Adrenal gland (tissue), 12 donors: ENCODE data around the gene GRK6. TPM values are rescaled to one million over a fixed set of nuclear protein-coding genes. Genes with fewer than 3 reads are reported as not detected.

Source experiments
- DNase-seq, 7 donors: peaks; one replicate each; pipeline ENCODE4 v3.0.0-alpha.2; 2019 to 2020
- H3K27ac ChIP-seq, 5 donors: fragments of 200-600 bp; sonication (generic) in 4 of 5; 1 replicate in 3 of 5; 2 replicates in 2 of 5; pipeline versions ENCODE4 v1.5.1 to v1.8.0; 2016 to 2020; ENCODE audit warnings: mild to moderate bottlenecking in 1 of 5
- H3K27me3 ChIP-seq: fragments of 200-600 bp; 2 replicates; pipeline ENCODE4 v1.8.0; 2021
- H3K36me3 ChIP-seq, 2 donors: fragments of 200-600 bp; replicated peaks in 1 of 2; 1 replicate in 1 of 2; 2 replicates in 1 of 2; pipeline versions ENCODE4 v1.5.1 to v1.8.0; 2018 to 2022
- H3K4me1 ChIP-seq, 2 donors: fragments of 200-600 bp; replicated peaks in 1 of 2; 1 replicate in 1 of 2; 2 replicates in 1 of 2; pipeline versions ENCODE4 v1.5.1 to v1.8.0; 2018 to 2021
- H3K4me3 ChIP-seq, 4 donors: fragments of 200-600 bp; sonication (generic) in 3 of 4; one replicate each; pipeline ENCODE4 v1.5.1; 2016 to 2018
- H3K9me3 ChIP-seq, 3 donors: fragments of 200-600 bp; sonication (generic) in 1 of 3; replicated peaks in 1 of 3; 1 replicate in 2 of 3; 2 replicates in 1 of 3; pipeline versions ENCODE4 v1.5.1 to v1.8.0; 2016 to 2021
- POLR2A ChIP-seq, 2 donors: fragments of 450-650 bp; IDR thresholded peaks; one replicate each; pipeline ENCODE4 v1.6.1; 2017; ENCODE audit warnings: antibody characterized with exemption in 2 of 2, mild to moderate bottlenecking in 2 of 2, moderate library complexity in 1 of 2
- WGBS, 4 donors: extraction: QIAGEN DNeasy Blood & Tissue Kit in 2 of 4; methylation state at CpG; one replicate each; pipeline versions ENCODE4 v1.1.5 to v1.1.7; 2013 to 2017; 5-methylcytosine and 5-hydroxymethylcytosine counted together
- intact Hi-C, 2 donors: fragments of 100-400 bp; cut with DNase I; formaldehyde crosslinking; loops; one replicate each; pipeline versions ENCODE4 v1.14.1 to v1.15.0; 2022 to 2023
- polyA plus RNA-seq, 3 donors: library from polyadenylated mRNA; stranded (reverse); fragments of 200-250 nt in 2 of 3; fragments of 350-450 nt in 1 of 3; fragmentation: Illumina TruSeq in 1 of 3; extraction: RNeasy Lipid Tissue Mini Kit (QIAGEN cat#74804) in 1 of 3; gene quantifications; one replicate each; pipeline ENCODE4 v1.2.3, GENCODE V29; 2013 to 2014
- total RNA-seq, 9 donors: library from RNA; depleted of rRNA in 4 of 9; stranded (reverse); fragments of >200 nt in 4 of 9; fragments of 120-200 nt in 1 of 9; fragmentation: NEBNext Ultra II Directional in 1 of 9; extraction: Animal tissue kit (Norgen Biotek cat#: 25700) in 1 of 9; gene quantifications; one replicate each; pipeline versions ENCODE4 v1.1.0 to v1.2.4, GENCODE V29; 2013 to 2023
- TF ChIP-seq, protein P1 (sequence below), 6 experiments: fragments of 450-650 bp in 4 of 6; fragments of 200-600 bp in 2 of 6; sonication (generic) in 1 of 6; IDR thresholded peaks; 1 replicate in 5 of 6; 2 replicates in 1 of 6; pipeline versions ENCODE4 v1.5.1 to v1.8.0; 2016 to 2021; ENCODE audit warnings: antibody characterized with exemption in 6 of 6, mild to moderate bottlenecking in 2 of 6, moderate library complexity in 1 of 6
- donor health status: healthy with polysubstance abuse.
- donor health status: Bipolar disorder and iron deficiency.
- donor health status: DM: yes; HTN: yes; CAD: no.
- donor health status: DM: no; HTN: no; CAD: no.
- donor health status: DM: no; HTN: no; CAD: no.
- donor health status: DM: yes; HTN: yes; CAD: no.

GRK6 gene
- total and polyA plus RNA-seq, 12 donors: 3.5 to 31.9 (median 21.7) TPM

DNA sequence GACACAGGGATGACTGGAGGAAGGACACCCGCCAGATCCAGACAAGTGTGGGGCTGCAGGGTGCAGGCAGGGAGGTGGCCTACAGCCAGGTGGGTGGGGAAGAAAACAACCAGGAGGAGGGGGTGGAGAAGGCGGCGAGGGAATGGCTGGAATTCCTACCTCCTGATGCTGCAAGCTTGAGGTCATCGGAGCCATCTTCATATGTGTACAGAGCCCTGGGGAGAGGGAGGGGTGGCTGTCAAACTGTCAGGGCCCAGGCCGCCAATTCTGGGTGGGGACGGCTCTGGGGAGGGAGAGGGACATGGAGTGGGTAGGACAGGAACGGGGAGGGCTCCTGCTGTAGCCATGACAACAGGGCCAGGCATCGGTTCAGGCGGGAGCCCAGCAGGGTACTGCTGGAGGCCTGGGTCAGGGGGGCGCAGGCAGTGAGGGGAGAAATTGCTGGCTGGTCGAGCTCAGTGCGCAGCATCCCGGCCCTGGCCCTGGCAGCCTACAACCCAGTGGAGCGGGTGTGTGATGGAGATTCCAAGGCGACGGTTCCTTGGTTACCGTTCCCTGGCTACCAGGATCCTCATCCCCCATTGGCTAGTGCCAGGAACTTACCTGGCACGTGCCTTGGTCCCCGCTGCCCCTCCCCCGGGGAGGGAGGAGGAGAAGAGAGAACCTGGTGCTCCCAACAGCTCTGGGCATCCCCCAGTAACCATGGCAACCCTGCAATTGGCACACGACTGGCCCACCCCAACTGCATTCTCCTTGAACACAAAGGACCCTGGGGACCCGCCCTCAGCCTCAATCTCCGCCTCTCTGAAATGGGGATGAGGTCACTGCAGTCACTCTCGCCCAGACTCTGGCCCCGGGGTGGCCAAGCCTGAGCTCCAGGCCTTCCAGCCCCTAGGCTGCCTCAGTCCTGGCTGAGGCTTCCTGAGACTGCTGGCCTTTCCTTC is 42.5 kb downstream of the GRK6 start:
- peaks cover 10% of the 10 kb centered on the region for H3K27me3 ChIP-seq
- no peak for TF ChIP-seq POLR2A (IDR thresholded peaks at IDR 0.05)
- TF ChIP-seq, protein P1, sequence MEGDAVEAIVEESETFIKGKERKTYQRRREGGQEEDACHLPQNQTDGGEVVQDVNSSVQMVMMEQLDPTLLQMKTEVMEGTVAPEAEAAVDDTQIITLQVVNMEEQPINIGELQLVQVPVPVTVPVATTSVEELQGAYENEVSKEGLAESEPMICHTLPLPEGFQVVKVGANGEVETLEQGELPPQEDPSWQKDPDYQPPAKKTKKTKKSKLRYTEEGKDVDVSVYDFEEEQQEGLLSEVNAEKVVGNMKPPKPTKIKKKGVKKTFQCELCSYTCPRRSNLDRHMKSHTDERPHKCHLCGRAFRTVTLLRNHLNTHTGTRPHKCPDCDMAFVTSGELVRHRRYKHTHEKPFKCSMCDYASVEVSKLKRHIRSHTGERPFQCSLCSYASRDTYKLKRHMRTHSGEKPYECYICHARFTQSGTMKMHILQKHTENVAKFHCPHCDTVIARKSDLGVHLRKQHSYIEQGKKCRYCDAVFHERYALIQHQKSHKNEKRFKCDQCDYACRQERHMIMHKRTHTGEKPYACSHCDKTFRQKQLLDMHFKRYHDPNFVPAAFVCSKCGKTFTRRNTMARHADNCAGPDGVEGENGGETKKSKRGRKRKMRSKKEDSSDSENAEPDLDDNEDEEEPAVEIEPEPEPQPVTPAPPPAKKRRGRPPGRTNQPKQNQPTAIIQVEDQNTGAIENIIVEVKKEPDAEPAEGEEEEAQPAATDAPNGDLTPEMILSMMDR (IDR thresholded peaks at IDR 0.05): no peak
- intact Hi-C loops: no loop called here
- H3K4me3 ChIP-seq: no peak overlapping the region
- no peak for DNase-seq
- H3K9me3 ChIP-seq: no peaks in the 10 kb centered on the region
- H3K36me3 ChIP-seq: peaks cover 0 to 14% of the 10 kb centered on the region in 2 donors
- no peak overlapping the region for H3K27ac ChIP-seq
- 64 to 73% (median 72%) methylated on average over 13 to 25 of the region's 25 CpGs for WGBS, 4 donors
- H3K4me1 ChIP-seq: peaks cover 7 to 12% of the 10 kb centered on the region in 2 donors

DNA sequence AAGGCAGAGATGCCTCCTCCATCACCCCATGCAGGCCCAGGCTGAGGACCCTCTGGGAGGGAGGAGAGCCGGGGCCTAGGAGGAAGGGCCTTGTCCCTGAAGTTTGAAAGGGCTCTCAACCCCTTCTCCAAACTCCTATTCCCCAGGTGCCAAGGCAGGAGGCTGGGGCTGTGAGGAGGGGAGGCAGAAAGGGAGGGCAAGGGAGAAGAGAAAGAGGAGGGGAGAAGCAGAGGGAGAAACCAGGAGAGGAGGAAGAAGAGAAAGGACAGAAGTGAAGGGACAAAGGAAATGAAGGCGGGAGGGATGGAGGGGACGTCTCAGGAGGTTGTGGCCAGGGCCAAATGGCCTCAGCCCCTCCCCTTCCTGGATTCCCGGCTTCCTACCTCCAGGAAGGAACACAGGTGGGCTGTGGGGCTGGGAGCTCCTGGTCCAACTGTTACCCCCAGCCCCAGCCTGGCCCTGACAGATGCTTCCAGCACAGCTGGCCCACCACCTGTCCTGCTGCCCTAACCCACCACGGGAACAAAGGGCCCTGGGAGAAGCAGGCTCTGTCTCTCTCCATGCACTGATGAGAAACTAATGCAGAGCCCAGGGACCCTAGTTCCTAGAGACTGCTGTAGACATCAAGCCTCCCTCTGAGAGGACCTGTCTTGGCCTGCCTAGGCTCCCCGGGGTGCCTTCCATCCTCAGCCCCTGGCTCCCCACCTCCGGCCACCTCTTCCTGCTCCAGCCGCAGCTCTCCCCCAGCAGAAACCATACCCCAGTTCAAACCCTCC is 43.5 kb downstream of the GRK6 start:
- intact Hi-C loops: no loop called here
- Histone ChIP-seq H3K27me3 (peaks cover 10% of the 10 kb centered on the region), H3K27ac (no peak overlapping the region), H3K9me3 (no peaks in the 10 kb centered on the region), H3K4me1 (peaks cover 7 to 12% of the 10 kb centered on the region in 2 donors), H3K36me3 (peaks cover 0 to 14% of the 10 kb centered on the region in 2 donors), H3K4me3 (no peak overlapping the region)
- TF ChIP-seq, protein P1 (IDR thresholded peaks at IDR 0.05): no peak
- TF ChIP-seq POLR2A (IDR thresholded peaks at IDR 0.05): no peak
- WGBS, 4 donors: 78 to 87% (median 83%) methylated on average over 6 to 8 of the region's 8 CpGs
- DNase-seq: no peak

DNA sequence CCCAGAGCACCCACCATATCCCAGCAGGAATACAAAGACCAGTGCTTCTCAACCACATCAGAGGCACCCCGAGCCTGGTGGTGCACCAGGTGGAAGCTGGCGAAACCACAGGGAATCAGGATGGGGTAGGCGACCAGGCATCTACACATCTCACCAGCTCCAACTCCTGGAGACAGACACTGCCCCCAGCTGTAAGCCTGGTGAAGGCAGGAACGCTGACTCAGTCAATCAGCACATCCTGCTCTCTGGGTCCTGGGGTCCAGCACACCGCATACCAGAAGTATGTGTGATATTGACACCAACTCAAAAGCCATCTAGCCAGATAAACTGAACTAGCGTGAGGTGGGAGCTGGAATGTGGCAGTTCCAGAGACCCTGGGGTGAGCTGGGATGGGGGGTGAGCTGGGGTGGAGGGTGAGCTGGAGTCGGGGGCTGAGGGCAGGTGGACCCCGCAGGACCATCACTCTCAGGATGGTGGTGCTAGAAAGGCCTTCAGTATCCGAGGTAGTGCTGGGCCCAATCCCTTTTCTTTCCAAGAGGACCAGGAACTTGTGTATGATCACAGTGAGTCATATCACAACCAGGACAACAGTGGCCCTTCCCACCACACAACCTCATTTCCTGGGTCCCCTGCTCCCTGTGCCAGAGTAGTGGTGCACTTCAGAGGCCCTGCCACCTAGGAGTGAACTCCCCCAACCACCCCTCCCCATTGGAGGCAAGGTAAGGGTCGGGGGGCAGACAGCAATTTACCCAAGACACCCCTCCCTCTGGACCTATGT is 44.5 kb downstream of the GRK6 start:
- Histone ChIP-seq H3K4me3 (no peak overlapping the region), H3K4me1 (peaks cover 7 to 12% of the 10 kb centered on the region in 2 donors), H3K9me3 (no peaks in the 10 kb centered on the region), H3K36me3 (peaks cover 0 to 14% of the 10 kb centered on the region in 2 donors), H3K27ac (no peak overlapping the region), H3K27me3 (peaks cover 10% of the 10 kb centered on the region)
- intact Hi-C loops: no loop called here
- DNase-seq: no peak
- WGBS, 4 donors: 81 to 90% (median 85%) methylated on average over 4 to 10 of the region's 10 CpGs
- TF ChIP-seq POLR2A (IDR thresholded peaks at IDR 0.05): no peak
- TF ChIP-seq, protein P1 (IDR thresholded peaks at IDR 0.05): no peak
